IMR-90 (cell line): ENCODE data around the gene WDFY2. TPM values are rescaled to one million over a fixed set of nuclear protein-coding genes. Genes with fewer than 3 reads are reported as not detected.

Experiments used
- ATAC-seq: fragments of 200-7000 bp; cut with Tn5 transposase; 2 replicates; pipeline ENCODE4 v1.9.1; 2020; ENCODE audit warnings: low read depth, mild to moderate bottlenecking, moderate library complexity
- BruUV-seq: library from RNA; stranded (reverse); fragments of 400-500 nt; replicated peaks from 2 replicates; lab custom pipeline; 2021; lab: Mats Ljungman, UMichigan
- CTCF ChIA-PET: fragments of 300-600 bp; formaldehyde crosslinking; extraction: SDS; loops from one replicate; lab custom pipeline; 2021; ENCODE audit warnings: antibody characterized with exemption; lab: Yijun Ruan, JAX
- POLR2A ChIA-PET: fragments of 300-600 bp; sonication (Branson Sonifier 250); formaldehyde crosslinking; loops from one replicate; lab custom pipeline; 2022; ENCODE audit warnings: antibody characterized with exemption; ENCODE audit not compliant: unreplicated experiment; lab: Charles Lee
- DNase-seq: peaks from one replicate; pipeline ENCODE4 v3.0.0; 2013
- H2AFZ ChIP-seq: replicated peaks from 2 replicates; pipeline ENCODE3; 2013; ENCODE audit warnings: low read length, mild to moderate bottlenecking; ENCODE audit not compliant: poor library complexity
- H2AK5ac ChIP-seq: 2 replicates; pipeline ENCODE4 v1.6.1; 2013; ENCODE audit warnings: low read depth, low read length, inconsistent platforms
- H2AK9ac ChIP-seq: replicated peaks from 2 replicates; pipeline ENCODE3; 2013; ENCODE audit warnings: mild to moderate bottlenecking, low read depth, low read length, moderate library complexity; ENCODE audit not compliant: poor library complexity
- H2BK120ac ChIP-seq: 2 replicates; pipeline ENCODE4 v1.6.1; 2013; ENCODE audit warnings: low read depth, low read length, inconsistent platforms
- H2BK15ac ChIP-seq: 3 replicates; pipeline ENCODE4 v1.6.1; 2013; ENCODE audit warnings: low read depth, low read length, inconsistent platforms
- H2BK20ac ChIP-seq: 2 replicates; pipeline ENCODE4 v1.6.1; 2013; ENCODE audit warnings: low read depth, mild to moderate bottlenecking, inconsistent platforms, low read length, moderate library complexity
- H2BK5ac ChIP-seq: 2 replicates; pipeline ENCODE4 v1.6.1; 2013; ENCODE audit warnings: mild to moderate bottlenecking, low read depth, low read length, inconsistent platforms; ENCODE audit not compliant: poor library complexity, severe bottlenecking
- H3K14ac ChIP-seq: replicated peaks from 2 replicates; pipeline ENCODE4 v1.6.1; 2013; ENCODE audit warnings: low read depth, low read length, inconsistent platforms
- H3K18ac ChIP-seq: 2 replicates; pipeline ENCODE4 v1.6.1; 2013; ENCODE audit warnings: low read depth, low read length, control low read depth
- H3K23ac ChIP-seq: 2 replicates; pipeline ENCODE4 v1.6.1; 2013; ENCODE audit warnings: low read depth, low read length, inconsistent platforms
- H3K27ac ChIP-seq: 2 replicates; pipeline ENCODE4 v1.5.1; 2013; ENCODE audit warnings: mild to moderate bottlenecking, control low read depth, low read length; ENCODE audit not compliant: insufficient read depth
- H3K27me3 ChIP-seq: 2 replicates; pipeline ENCODE4 v1.6.1; 2013; ENCODE audit warnings: low read length; ENCODE audit not compliant: control insufficient read depth, insufficient read depth
- H3K36me3 ChIP-seq: 2 replicates; pipeline ENCODE4 v1.6.1; 2013; ENCODE audit warnings: low read length, mixed read lengths; ENCODE audit not compliant: control insufficient read depth, insufficient read depth
- H3K4ac ChIP-seq: 2 replicates; pipeline ENCODE4 v1.6.1; 2013; ENCODE audit warnings: low read depth, low read length, inconsistent platforms
- H3K4me1 ChIP-seq: 2 replicates; pipeline ENCODE4 v1.6.1; 2013; ENCODE audit warnings: low read length, mixed read lengths; ENCODE audit not compliant: control insufficient read depth, insufficient read depth
- H3K4me2 ChIP-seq: 2 replicates; pipeline ENCODE4 v1.6.1; 2013; ENCODE audit warnings: low read depth, mild to moderate bottlenecking, control low read depth, low read length, moderate library complexity
- H3K4me3 ChIP-seq: 2 replicates; pipeline ENCODE4 v1.5.1; 2013; ENCODE audit warnings: low read depth, mild to moderate bottlenecking, control low read depth, low read length, moderate library complexity; ENCODE audit not compliant: insufficient read depth
- H3K56ac ChIP-seq: 2 replicates; pipeline ENCODE4 v1.6.1; 2013; ENCODE audit warnings: low read length, inconsistent platforms; ENCODE audit not compliant: insufficient read depth; ENCODE audit errors: extremely low read depth
- H3K79me1 ChIP-seq, 2 experiments: 2 replicates each; pipeline ENCODE4 v1.6.1; 2013; ENCODE audit warnings: low read length in 2 of 2, inconsistent platforms in 1 of 2, low read depth in 1 of 2
- H3K9ac ChIP-seq: 2 replicates; pipeline ENCODE4 v1.6.1; 2013; ENCODE audit warnings: low read depth, low read length, control low read depth
- H3K9me1 ChIP-seq: 2 replicates; pipeline ENCODE4 v1.6.1; 2013; ENCODE audit warnings: low read length, inconsistent platforms; ENCODE audit not compliant: insufficient read depth
- H3K9me3 ChIP-seq: 2 replicates; pipeline ENCODE4 v1.6.1; 2013; ENCODE audit warnings: low read length; ENCODE audit not compliant: control insufficient read depth, insufficient read depth
- H4K20me1 ChIP-seq: 2 replicates; pipeline ENCODE4 v1.6.1; 2013; ENCODE audit warnings: low read length, inconsistent platforms; ENCODE audit not compliant: insufficient read depth
- H4K5ac ChIP-seq: 2 replicates; pipeline ENCODE4 v1.6.1; 2013; ENCODE audit warnings: mild to moderate bottlenecking, low read depth, low read length, control low read depth
- H4K8ac ChIP-seq, 2 experiments: 2 replicates each; pipeline ENCODE4 v1.6.1; 2013; ENCODE audit warnings: low read depth in 2 of 2, low read length in 2 of 2, control low read depth in 1 of 2, inconsistent platforms in 1 of 2
- H4K91ac ChIP-seq: 2 replicates; pipeline ENCODE4 v1.6.1; 2013; ENCODE audit warnings: low read depth, low read length, inconsistent platforms; ENCODE audit not compliant: insufficient read depth
- BHLHE40 ChIP-seq: fragments of 150-350 bp; IDR thresholded peaks from 2 replicates; pipeline ENCODE4 v1.6.1; 2016; ENCODE audit warnings: mild to moderate bottlenecking, low read depth, low read length
- CEBPB ChIP-seq: IDR thresholded peaks from 2 replicates; pipeline ENCODE4 v1.6.1; 2012; ENCODE audit warnings: low read depth, low read length, improper control_type of control experiment
- MAZ ChIP-seq: IDR thresholded peaks from 2 replicates; pipeline ENCODE4 v1.6.1; 2012; ENCODE audit warnings: low read depth, mild to moderate bottlenecking, low read length, improper control_type of control experiment, moderate library complexity, borderline replicate concordance
- NFE2L2 ChIP-seq: fragments of 150-350 bp; IDR thresholded peaks from 2 replicates; pipeline ENCODE4 v1.6.1; 2016; ENCODE audit warnings: low read depth, mild to moderate bottlenecking, low read length
- WGBS, 2 experiments: methylation state at CpG; one replicate each; pipeline versions ENCODE4 v1.1.5 to v1.1.7; 2013; ENCODE audit warnings: missing lambda C conversion rate in 2 of 2; ENCODE audit not compliant: insufficient read length in 1 of 2; ENCODE audit errors: extremely low coverage in 2 of 2; 5-methylcytosine and 5-hydroxymethylcytosine counted together
- dilution Hi-C: fragments of 300-500 bp; cut with HindIII; formaldehyde crosslinking; loops from one replicate; pipeline ENCODE4 v1.14.3; 2018; ENCODE audit warnings: low sequenced_read_pairs; ENCODE audit not compliant: unreplicated experiment
- in situ Hi-C: fragments of 300-500 bp; cut with MboI; formaldehyde crosslinking; loops from 3 replicates; pipeline ENCODE4 v1.14.3; 2019; ENCODE audit warnings: low sequenced_read_pairs, inconsistent platforms, mixed read lengths
- intact Hi-C: fragments of 100-400 bp; cut with micrococcal nuclease; formaldehyde crosslinking; loops from 2 replicates; pipeline ENCODE4 v1.10.0; 2022
- polyA plus RNA-seq, 3 experiments: library from polyadenylated mRNA; depleted of rRNA; stranded (reverse); fragments of >200 nt; gene quantifications; 2 replicates each; pipeline ENCODE4 v1.2.3, GENCODE V29; 2012; ENCODE audit warnings: low replicate concordance in 1 of 3
- total RNA-seq: library from RNA; depleted of rRNA; stranded (reverse); fragments of >200 nt; gene quantifications from 2 replicates; pipeline ENCODE4 v1.2.3, GENCODE V29; 2012

WDFY2 gene
- total and polyA plus RNA-seq, 2 of the 4 experiments (the other 2 are of a cell fraction), result 4.3 to 5.4 TPM

- Histone ChIP-seq H3K23ac (peak overlapping the region; percentile 49), H3K4me1 (peaks cover 15% of the 10 kb centered on the region), H4K5ac (no peak overlapping the region), H2AK5ac (0 out of 2 replicates have a peak overlapping the region, but pooled peaks have one; percentile 94), H2BK15ac (peak overlapping the region; percentile 79; the same call in 1 of the 3 replicates), H3K18ac (peak overlapping the region; percentile 22; the same call in 1 of the 2 replicates), H2BK20ac (peak overlapping the region; percentile 85), H3K27me3 (no peaks in the 10 kb centered on the region), H3K14ac (peak overlapping the region; percentile 92), H2BK5ac (peak overlapping the region; percentile 82), H3K79me1 (peaks cover 18 to 65% of the 10 kb centered on the region in 2 experiments), H2AFZ (no peak overlapping the region), H3K36me3 (no peaks in the 10 kb centered on the region), H3K27ac (peak overlapping the region; percentile 39; the same call in 1 of the 2 replicates), H4K91ac (peak overlapping the region; percentile 34; the same call in 1 of the 2 replicates), H2BK120ac (peak overlapping the region; percentile 77), H3K56ac (0 out of 2 replicates have a peak overlapping the region, but pooled peaks have one; percentile 47), H2AK9ac (no peak overlapping the region), H3K4me3 (no peak overlapping the region), H3K4ac (peak overlapping the region; percentile 70; the same call in 1 of the 2 replicates), H3K9me1 (peaks cover 11% of the 10 kb centered on the region), H3K4me2 (peak overlapping the region; percentile 49), H3K9ac (no peak overlapping the region), H4K8ac (peak overlapping the region; percentile 29 to 68), H3K9me3 (no peaks in the 10 kb centered on the region), H4K20me1 (peaks cover 7% of the 10 kb centered on the region; the same call in 1 of the 2 replicates)
- WGBS, 2 experiments, result no CpG with 5 or more reads among the region's 4 CpGs
- intact Hi-C loops (loop anchor here (2.0 kb wide), 2 partner anchors 86 to 192 kb away; partner anchors contain the start of gene INTS6), in situ Hi-C loops (no loop called here), dilution Hi-C loops (no loop called here)
- POLR2A ChIA-PET, result interaction anchor here (0.6 to 1.1 kb wide), 2 partner anchors 26 to 194 kb away, joined by 4 read pairs; no protein-coding TSS in a partner anchor
- no TSS peak for BruUV-seq
- TF ChIP-seq CEBPB (peak; percentile 95), MAZ (no peak), BHLHE40 (peak; percentile 38; the same call in 1 of the 2 replicates), NFE2L2 (no peak)
- CTCF ChIA-PET, result interaction anchor here (0.5 to 1.3 kb wide), 6 partner anchors 15 to 1534 kb away, joined by 3 to 7 read pairs (median 4); no protein-coding TSS in a partner anchor
- ATAC-seq (no peak), DNase-seq (peak; percentile 57)
Measured at GRCh38 chr13:51645154-51645650, 60.9 kb downstream of the WDFY2 start.
